ENCODE results near the gene LARGE1.

Gene LARGE1

DNA sequence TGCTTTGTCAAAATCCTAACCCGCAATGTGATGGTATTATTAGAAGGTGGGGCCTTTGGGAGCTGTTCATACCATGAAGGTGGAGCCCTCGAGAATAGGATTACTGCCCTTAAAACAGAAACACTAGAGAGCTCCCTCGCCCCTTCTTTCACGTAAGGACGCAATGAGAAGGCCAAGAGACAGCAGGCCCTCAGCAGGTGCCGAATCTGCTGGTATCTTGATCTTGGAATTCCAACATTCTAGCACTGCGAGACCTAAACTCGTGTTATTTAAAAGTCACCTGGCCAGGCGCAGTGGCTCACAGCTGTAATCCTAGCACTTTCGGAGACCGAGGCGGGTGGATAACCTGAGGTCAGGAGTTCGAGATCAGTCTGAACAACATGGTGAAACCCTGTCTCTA is 33.1 kb downstream of the LARGE1 start:
- H3K27me3 Mint-ChIP-seq (ENCODE audit: low read depth) = no peaks in the 10 kb centered on the region
- H3K36me3 Mint-ChIP-seq (ENCODE audit: low read depth) = no peaks in the 10 kb centered on the region
- H3K27ac Mint-ChIP-seq = no peak overlapping the region
- DNase-seq (ENCODE audit: low spot score) = no peak
- H3K9me3 Mint-ChIP-seq = peaks cover 15% of the 10 kb centered on the region
- H3K4me1 Mint-ChIP-seq (ENCODE audit: low read depth) = no peaks in the 10 kb centered on the region
- H3K4me3 Mint-ChIP-seq = no peak overlapping the region

DNA sequence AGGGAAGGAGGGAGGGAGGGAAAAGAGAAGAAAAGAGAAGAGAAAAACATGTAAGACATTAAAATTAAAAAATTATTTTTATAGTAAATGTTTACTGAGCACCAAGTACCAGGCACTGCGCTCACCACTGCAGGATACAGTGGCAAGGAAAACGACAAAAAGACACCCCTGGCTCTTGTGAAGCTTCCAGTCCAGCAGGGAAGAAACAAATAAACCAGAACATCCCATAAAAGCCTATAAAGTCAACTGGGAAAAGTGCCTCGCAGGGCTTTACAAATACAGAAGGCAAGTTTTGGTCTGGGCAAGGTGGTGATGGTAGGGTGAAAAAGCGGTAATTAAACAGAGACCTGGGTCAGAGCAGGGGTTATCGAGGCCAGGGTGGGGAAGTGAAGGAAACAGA is 33.6 kb downstream of the LARGE1 start:
- H3K36me3 Mint-ChIP-seq (ENCODE audit: low read depth) = no peaks in the 10 kb centered on the region
- H3K4me3 Mint-ChIP-seq = no peak overlapping the region
- no peak overlapping the region for H3K27ac Mint-ChIP-seq
- H3K27me3 Mint-ChIP-seq (ENCODE audit: low read depth) = no peaks in the 10 kb centered on the region
- peaks cover 15% of the 10 kb centered on the region for H3K9me3 Mint-ChIP-seq
- no peak for DNase-seq (ENCODE audit: low spot score)
- H3K4me1 Mint-ChIP-seq (ENCODE audit: low read depth) = no peaks in the 10 kb centered on the region

DNA sequence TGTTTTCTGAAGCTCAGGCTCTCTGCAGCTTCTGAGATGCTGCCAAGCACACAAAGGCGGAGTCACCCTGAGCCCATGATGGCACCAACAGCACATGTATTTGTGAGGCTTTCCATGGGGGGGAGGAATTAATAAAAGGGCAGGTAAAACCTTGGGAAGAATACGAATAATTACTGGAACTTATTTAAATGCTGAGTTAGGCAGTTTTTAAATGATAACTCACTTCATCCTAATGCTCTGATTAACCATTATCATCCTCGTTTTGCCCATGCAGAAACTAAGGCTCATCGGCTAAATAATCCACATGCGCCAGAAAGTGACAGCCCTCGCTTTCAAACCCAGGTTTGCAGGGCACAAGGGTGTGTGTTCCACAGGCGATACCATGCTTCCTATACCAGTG is 35.4 kb downstream of the LARGE1 start:
- no peaks in the 10 kb centered on the region for H3K27me3 Mint-ChIP-seq (ENCODE audit: low read depth)
- H3K9me3 Mint-ChIP-seq = peaks cover 15% of the 10 kb centered on the region
- no peak overlapping the region for H3K4me3 Mint-ChIP-seq
- no peak overlapping the region for H3K27ac Mint-ChIP-seq
- H3K4me1 Mint-ChIP-seq (ENCODE audit: low read depth) = no peaks in the 10 kb centered on the region
- DNase-seq (ENCODE audit: low spot score) = no peak
- no peaks in the 10 kb centered on the region for H3K36me3 Mint-ChIP-seq (ENCODE audit: low read depth)

DNA sequence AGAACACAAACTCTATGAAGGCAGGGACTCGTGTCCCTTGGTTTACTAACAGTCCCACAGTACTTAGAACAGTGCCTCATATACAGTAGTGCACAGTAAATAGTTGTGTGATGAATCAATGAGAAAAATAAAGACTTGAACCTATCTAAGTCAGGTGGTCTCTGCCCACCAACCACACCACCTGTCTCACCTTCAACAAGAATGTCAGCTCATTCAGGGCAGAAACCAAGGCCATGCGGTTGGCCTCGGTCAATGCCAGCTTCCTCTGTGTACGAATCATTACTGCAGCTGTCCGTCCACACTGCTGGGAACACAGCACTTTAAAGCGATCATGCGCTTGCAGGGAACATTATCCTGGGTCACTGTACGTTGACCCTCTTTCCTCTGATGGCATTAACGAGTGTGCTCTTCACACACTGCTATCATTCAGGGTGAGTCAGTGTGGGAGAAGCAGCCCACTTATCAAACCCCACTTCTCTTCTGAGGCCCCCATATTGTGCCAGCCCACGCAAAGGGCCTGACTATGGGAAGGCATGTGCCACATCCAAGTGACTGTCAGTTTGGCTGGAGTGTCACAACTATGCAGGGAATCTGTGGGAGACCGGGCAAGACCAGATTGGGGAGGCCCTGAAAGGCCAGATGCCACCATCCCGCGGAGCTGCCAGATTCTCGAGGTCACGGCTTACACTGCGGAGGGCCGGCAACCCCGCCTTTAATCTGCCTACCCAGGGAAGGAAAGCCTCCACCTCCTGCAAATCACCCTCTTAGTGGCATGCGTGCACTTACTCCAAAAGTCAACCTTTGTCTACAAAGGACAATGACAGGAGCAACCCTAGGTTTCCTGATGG is 36.1 kb downstream of the LARGE1 start:
- Mint-ChIP-seq H3K27ac (no peak overlapping the region), H3K4me1 (ENCODE audit: low read depth) (no peaks in the 10 kb centered on the region), H3K9me3 (peaks cover 11% of the 10 kb centered on the region), H3K36me3 (ENCODE audit: low read depth) (no peaks in the 10 kb centered on the region), H3K4me3 (no peak overlapping the region), H3K27me3 (ENCODE audit: low read depth) (no peaks in the 10 kb centered on the region)
- DNase-seq (ENCODE audit: low spot score) = no peak

DNA sequence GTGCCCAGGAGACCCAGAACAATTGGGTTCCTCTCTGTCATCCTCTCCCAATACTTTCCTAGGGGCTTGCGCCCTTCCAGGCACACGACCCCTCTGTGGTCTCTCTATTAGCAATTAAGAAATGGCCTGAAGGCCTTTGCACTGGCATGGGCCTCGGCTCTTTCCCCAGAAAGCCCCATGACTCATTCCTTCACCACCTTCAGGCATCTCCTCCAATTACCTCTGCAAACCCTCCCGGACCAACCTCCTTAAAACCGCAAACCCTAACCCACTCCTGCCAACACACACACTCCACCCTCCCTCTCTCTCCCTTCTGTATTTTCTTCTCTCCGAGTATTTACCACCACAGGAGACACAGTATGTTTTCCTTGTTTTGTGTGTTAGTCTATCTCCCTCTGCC is 36.7 kb downstream of the LARGE1 start:
- Mint-ChIP-seq H3K36me3 (ENCODE audit: low read depth) (no peaks in the 10 kb centered on the region), H3K4me1 (ENCODE audit: low read depth) (no peaks in the 10 kb centered on the region), H3K9me3 (peaks cover 11% of the 10 kb centered on the region), H3K4me3 (no peak overlapping the region), H3K27me3 (ENCODE audit: low read depth) (no peaks in the 10 kb centered on the region), H3K27ac (no peak overlapping the region)
- DNase-seq (ENCODE audit: low spot score) = no peak

DNA sequence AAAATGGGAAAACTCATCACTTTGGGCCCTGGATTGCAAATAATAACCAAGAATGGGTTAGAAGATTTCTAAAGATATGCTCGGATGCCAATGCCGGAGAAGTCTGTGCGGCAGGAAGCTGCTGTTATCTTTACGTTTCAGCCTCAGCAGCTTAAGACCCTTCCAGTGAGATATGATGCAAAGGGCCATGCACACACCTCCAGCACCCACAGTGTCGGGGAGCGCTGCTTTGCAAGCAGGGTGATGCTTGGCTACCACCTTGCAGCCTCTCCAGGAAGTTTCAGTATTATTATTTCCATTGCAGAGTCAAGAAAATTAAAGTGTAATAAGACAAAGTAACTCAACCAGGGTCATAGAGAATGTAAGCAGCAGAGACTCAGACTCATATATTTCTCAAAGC is 37.3 kb downstream of the LARGE1 start:
- Mint-ChIP-seq H3K27me3 (ENCODE audit: low read depth) (no peaks in the 10 kb centered on the region), H3K27ac (no peak overlapping the region), H3K9me3 (peaks cover 7% of the 10 kb centered on the region), H3K4me1 (ENCODE audit: low read depth) (no peaks in the 10 kb centered on the region), H3K36me3 (ENCODE audit: low read depth) (no peaks in the 10 kb centered on the region), H3K4me3 (no peak overlapping the region)
- DNase-seq (ENCODE audit: low spot score) = no peak

DNA sequence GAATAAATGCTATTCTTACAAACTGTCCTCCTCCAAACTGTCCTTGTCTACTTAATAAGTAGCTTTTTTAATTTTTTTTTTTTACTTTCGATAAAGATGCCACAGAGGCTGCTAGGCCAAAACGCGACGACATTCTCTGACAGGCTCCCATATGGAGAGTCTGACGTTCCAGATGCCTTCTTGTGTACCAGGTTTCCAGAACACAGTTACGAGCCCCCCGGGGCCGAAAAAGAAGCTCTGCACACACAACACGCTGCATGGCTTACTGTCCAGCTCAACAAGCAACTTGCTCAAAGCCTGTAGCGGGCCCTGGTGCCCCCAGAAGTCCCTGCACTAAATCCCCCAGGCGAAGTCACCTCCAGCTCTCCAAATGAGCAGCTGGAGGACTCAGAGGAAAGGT is 39.3 kb downstream of the LARGE1 start:
- no peaks in the 10 kb centered on the region for H3K4me1 Mint-ChIP-seq (ENCODE audit: low read depth)
- no peak overlapping the region for H3K4me3 Mint-ChIP-seq
- H3K27ac Mint-ChIP-seq = no peak overlapping the region
- H3K9me3 Mint-ChIP-seq = peaks cover 7% of the 10 kb centered on the region
- no peak for DNase-seq (ENCODE audit: low spot score)
- H3K27me3 Mint-ChIP-seq (ENCODE audit: low read depth) = no peaks in the 10 kb centered on the region
- no peaks in the 10 kb centered on the region for H3K36me3 Mint-ChIP-seq (ENCODE audit: low read depth)

DNA sequence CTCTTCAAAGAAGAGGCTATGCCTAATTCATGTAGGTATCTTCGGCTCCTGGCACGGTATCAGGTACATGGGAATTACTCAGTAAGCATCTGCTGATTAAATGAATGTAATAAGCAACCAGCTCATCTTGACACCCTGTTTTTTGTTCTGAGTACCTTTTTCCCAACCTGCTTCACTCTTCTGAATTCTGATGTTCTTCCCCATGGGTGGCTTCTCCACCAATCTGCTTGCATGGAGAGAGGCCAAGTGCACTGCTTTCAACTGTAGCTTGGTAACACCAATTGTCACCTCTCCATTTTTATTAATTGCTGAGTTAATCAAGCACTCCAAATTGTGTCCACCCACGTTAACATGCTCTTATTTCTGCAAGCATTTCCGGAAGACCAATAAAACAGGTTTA is 40.5 kb downstream of the LARGE1 start:
- H3K4me1 Mint-ChIP-seq (ENCODE audit: low read depth) = no peaks in the 10 kb centered on the region
- DNase-seq (ENCODE audit: low spot score) = no peak
- no peak overlapping the region for H3K27ac Mint-ChIP-seq
- H3K9me3 Mint-ChIP-seq = peaks cover 7% of the 10 kb centered on the region
- no peaks in the 10 kb centered on the region for H3K27me3 Mint-ChIP-seq (ENCODE audit: low read depth)
- H3K36me3 Mint-ChIP-seq (ENCODE audit: low read depth) = no peaks in the 10 kb centered on the region
- H3K4me3 Mint-ChIP-seq = no peak overlapping the region

DNA sequence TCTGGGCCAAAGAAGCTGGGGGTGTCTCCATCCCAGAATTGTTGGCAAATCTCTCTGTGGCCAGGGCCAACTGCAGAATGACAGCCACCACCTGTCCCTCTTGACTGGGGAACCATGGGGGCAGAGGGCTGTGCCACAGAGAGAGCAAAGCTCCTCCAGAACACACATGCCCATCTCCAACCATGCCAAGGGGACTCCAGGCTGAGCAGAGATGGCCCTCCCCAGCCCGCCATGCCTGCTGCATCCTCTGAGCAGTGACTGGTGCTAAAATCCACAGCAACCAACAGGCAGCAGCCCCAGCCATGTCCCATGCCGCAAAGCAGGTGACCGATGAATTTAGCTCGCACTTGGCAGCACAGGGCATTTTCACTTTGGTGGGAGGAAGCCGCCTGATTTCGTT is 45.0 kb downstream of the LARGE1 start:
- no peaks in the 10 kb centered on the region for H3K36me3 Mint-ChIP-seq (ENCODE audit: low read depth)
- H3K27me3 Mint-ChIP-seq (ENCODE audit: low read depth) = no peaks in the 10 kb centered on the region
- no peak overlapping the region for H3K27ac Mint-ChIP-seq
- no peaks in the 10 kb centered on the region for H3K9me3 Mint-ChIP-seq
- no peak overlapping the region for H3K4me3 Mint-ChIP-seq
- no peak for DNase-seq (ENCODE audit: low spot score)
- H3K4me1 Mint-ChIP-seq (ENCODE audit: low read depth) = no peaks in the 10 kb centered on the region

DNA sequence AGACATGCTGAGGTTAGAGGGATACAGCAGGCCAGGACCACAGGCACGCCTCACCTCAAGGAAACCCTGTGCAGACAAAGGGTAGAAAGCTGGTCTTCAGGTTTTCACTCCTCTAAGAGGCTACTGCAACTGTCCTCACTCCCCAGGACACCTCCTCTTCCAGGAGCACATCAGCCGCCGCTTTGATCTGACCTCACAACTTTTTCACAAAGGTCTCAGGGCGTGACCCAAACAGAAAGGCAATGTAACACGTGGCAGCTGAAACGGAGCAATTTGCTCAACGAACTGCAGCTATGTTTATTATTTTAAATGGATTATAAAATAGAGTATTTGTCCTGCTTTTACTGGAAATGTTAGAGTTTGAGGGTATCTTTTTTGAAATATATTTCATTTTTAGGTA is 46.1 kb downstream of the LARGE1 start:
- H3K9me3 Mint-ChIP-seq = no peaks in the 10 kb centered on the region
- H3K4me1 Mint-ChIP-seq (ENCODE audit: low read depth) = no peaks in the 10 kb centered on the region
- DNase-seq (ENCODE audit: low spot score) = no peak
- no peaks in the 10 kb centered on the region for H3K27me3 Mint-ChIP-seq (ENCODE audit: low read depth)
- no peaks in the 10 kb centered on the region for H3K36me3 Mint-ChIP-seq (ENCODE audit: low read depth)
- H3K4me3 Mint-ChIP-seq = no peak overlapping the region
- H3K27ac Mint-ChIP-seq = no peak overlapping the region

DNA sequence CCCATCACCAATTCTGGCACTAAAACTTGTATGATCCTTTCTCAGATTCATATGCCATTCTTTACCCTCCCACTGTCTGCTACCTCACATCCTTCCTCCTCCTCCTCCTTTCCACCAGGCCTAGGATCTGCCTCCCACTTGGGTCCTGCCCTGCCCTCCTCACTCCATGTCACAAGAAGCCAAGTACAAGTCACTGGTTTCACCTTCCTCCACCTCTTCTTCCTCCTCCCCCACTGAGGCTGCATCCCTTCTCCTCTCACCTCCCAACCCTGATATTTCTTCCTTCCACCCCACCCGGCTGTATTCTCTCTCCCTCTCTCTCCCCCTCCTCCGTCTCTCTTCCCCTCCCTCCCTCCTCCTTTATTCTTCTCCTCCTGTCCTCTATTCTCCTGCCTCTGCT is 46.6 kb downstream of the LARGE1 start:
- Mint-ChIP-seq H3K4me1 (ENCODE audit: low read depth) (no peaks in the 10 kb centered on the region), H3K4me3 (no peak overlapping the region), H3K27ac (no peak overlapping the region), H3K36me3 (ENCODE audit: low read depth) (no peaks in the 10 kb centered on the region), H3K27me3 (ENCODE audit: low read depth) (no peaks in the 10 kb centered on the region), H3K9me3 (no peaks in the 10 kb centered on the region)
- no peak for DNase-seq (ENCODE audit: low spot score)

DNA sequence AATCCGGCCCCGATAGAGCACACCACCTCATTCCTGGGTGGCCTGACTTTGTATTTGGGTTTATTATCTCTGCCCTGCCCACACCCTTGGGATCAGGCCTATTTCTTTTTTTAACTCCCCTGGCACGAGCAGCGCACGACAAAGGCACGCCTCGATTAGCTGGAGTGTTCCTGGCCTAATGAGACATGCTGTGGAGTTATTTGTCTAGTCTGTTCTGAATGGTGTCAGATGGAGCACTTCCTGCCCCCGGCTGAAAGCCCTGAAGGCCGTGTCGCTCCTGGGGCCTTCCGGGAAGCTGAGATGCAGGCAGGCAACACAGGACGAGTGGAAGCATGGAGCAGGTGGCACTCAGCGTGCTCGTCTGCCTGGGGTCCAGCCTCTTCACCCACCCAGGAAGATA is 47.1 kb downstream of the LARGE1 start:
- Mint-ChIP-seq H3K27ac (no peak overlapping the region), H3K4me3 (no peak overlapping the region), H3K9me3 (no peaks in the 10 kb centered on the region), H3K27me3 (ENCODE audit: low read depth) (no peaks in the 10 kb centered on the region), H3K4me1 (ENCODE audit: low read depth) (no peaks in the 10 kb centered on the region), H3K36me3 (ENCODE audit: low read depth) (no peaks in the 10 kb centered on the region)
- no peak for DNase-seq (ENCODE audit: low spot score)

DNA sequence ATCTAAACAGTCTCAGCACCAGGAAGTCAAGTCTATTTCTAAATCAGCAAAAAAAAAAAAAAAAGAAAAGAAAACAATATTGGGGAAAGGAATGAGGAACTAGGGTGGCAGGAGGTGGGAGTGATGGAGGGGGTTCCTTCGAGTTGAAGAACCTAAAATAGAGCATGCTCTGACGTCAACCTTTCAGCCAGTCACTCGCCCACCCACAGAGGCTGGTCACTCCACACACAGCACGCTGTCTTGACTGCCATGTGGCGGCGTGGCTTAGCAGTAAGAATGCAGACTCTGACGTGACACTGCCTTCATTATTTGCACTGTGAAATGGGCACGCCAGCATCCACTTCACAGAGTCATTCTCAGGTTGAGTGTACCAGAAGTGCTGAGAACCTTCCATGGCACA is 48.3 kb downstream of the LARGE1 start:
- Mint-ChIP-seq H3K36me3 (ENCODE audit: low read depth) (no peaks in the 10 kb centered on the region), H3K27me3 (ENCODE audit: low read depth) (no peaks in the 10 kb centered on the region), H3K27ac (no peak overlapping the region), H3K4me3 (no peak overlapping the region), H3K4me1 (ENCODE audit: low read depth) (no peaks in the 10 kb centered on the region), H3K9me3 (peaks cover under 1% of the 10 kb centered on the region)
- DNase-seq (ENCODE audit: low spot score) = no peak

DNA sequence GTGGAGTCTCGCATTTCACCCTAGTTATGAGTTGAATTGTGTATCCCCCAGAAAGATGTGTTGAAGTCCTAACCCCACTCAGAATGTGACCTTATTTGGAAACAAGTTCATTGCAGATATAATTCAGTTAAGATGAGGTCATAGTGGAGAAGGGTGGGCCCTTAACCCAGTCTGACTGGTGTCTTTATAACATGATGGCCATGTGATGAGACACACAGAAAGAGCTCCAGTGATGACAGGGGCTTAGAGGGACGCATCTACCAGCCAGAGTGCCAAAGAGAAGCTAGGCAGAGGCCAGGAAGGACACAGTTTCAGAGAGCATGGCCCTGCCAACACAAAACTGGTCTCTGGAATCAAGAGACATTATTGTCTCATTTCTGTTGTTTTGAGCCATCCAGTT is 50.3 kb downstream of the LARGE1 start:
- peaks cover 7% of the 10 kb centered on the region for H3K9me3 Mint-ChIP-seq
- no peaks in the 10 kb centered on the region for H3K27me3 Mint-ChIP-seq (ENCODE audit: low read depth)
- DNase-seq (ENCODE audit: low spot score) = no peak
- H3K27ac Mint-ChIP-seq = no peak overlapping the region
- no peaks in the 10 kb centered on the region for H3K36me3 Mint-ChIP-seq (ENCODE audit: low read depth)
- H3K4me3 Mint-ChIP-seq = no peak overlapping the region
- H3K4me1 Mint-ChIP-seq (ENCODE audit: low read depth) = no peaks in the 10 kb centered on the region

DNA sequence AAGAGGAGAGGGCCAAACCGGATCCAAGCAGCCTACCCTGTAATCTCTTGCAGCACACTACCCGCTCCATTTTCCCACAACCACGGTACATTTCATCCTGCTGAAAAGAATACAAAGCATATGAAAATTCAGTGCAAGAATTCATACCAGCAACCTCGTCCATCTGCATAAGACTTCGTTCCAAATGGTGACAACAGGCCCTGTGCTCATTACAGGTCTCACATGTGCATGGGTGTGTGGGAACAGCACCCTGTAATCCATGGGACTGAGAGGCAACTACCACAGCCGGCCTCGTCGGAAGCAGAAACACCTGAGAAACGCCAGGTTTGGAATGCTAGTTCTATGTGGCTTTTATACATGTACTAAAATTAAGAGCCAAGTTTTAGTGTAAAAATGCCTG is 52.3 kb downstream of the LARGE1 start:
- H3K36me3 Mint-ChIP-seq (ENCODE audit: low read depth) = no peaks in the 10 kb centered on the region
- H3K4me3 Mint-ChIP-seq = no peak overlapping the region
- H3K4me1 Mint-ChIP-seq (ENCODE audit: low read depth) = no peaks in the 10 kb centered on the region
- no peaks in the 10 kb centered on the region for H3K27me3 Mint-ChIP-seq (ENCODE audit: low read depth)
- no peak for DNase-seq (ENCODE audit: low spot score)
- peaks cover 7% of the 10 kb centered on the region for H3K9me3 Mint-ChIP-seq
- H3K27ac Mint-ChIP-seq = no peak overlapping the region
